Testis (tissue), 3 donors: Measurements from ENCODE around the gene PIP5K1B. TPM values are rescaled to one million over a fixed set of nuclear protein-coding genes. Genes with fewer than 3 reads are reported as not detected.

Experiments used
- DNase-seq: peaks from one replicate; pipeline ENCODE4 v3.0.0-alpha.2; 2019
- H3K27ac ChIP-seq, 2 donors: fragments of 200-600 bp; sonication (generic); one replicate each; pipeline ENCODE4 v1.5.1; 2019
- H3K27me3 ChIP-seq: fragments of 200-600 bp; sonication (generic); one replicate; pipeline ENCODE4 v1.5.1; 2019
- H3K36me3 ChIP-seq: fragments of 200-600 bp; sonication (generic); one replicate; pipeline ENCODE4 v1.5.1; 2017; ENCODE audit warnings: low read depth; ENCODE audit errors: missing control alignments
- H3K4me1 ChIP-seq: fragments of 200-600 bp; sonication (generic); one replicate; pipeline ENCODE4 v1.5.1; 2019
- H3K4me3 ChIP-seq, 2 donors: fragments of 200-600 bp; sonication (generic); one replicate each; pipeline ENCODE4 v1.5.1; 2017 to 2019
- H3K9me3 ChIP-seq: fragments of 200-600 bp; sonication (generic); one replicate; pipeline ENCODE4 v1.5.1; 2017
- POLR2A ChIP-seq: fragments of 450-650 bp; IDR thresholded peaks from one replicate; pipeline ENCODE4 v1.6.1; 2017; ENCODE audit warnings: antibody characterized with exemption, mild to moderate bottlenecking, moderate library complexity
- WGBS, 2 donors: methylation state at CpG; one replicate each; pipeline ENCODE4 v1.1.5; 2018; 5-methylcytosine and 5-hydroxymethylcytosine counted together
- intact Hi-C: fragments of 100-400 bp; cut with DNase I; formaldehyde crosslinking; loops from one replicate; pipeline ENCODE4 v1.15.1; 2023; ENCODE audit warnings: low total_unique reads
- polyA plus RNA-seq: library from polyadenylated mRNA; stranded (reverse); fragments of 350-450 nt; fragmentation: Illumina TruSeq; extraction: RNeasy Lipid Tissue Mini Kit (QIAGEN cat#74804); gene quantifications from one replicate; pipeline ENCODE4 v1.2.3, GENCODE V29; 2014; ENCODE audit warnings: low read depth, low replicate concordance; ENCODE audit not compliant: insufficient read depth
- total RNA-seq, 2 donors: library from RNA; depleted of rRNA; stranded (reverse); fragments of >200 nt; gene quantifications; one replicate each; pipeline ENCODE4 v1.2.3, GENCODE V29; 2016
- TF ChIP-seq, protein P1 (sequence below), 3 experiments: fragments of 450-650 bp in 2 of 3; fragments of 200-600 bp in 1 of 3; sonication (generic) in 1 of 3; IDR thresholded peaks; one replicate each; pipeline ENCODE4 v1.5.1; 2016 to 2019; ENCODE audit warnings: antibody characterized with exemption in 3 of 3, mild to moderate bottlenecking in 2 of 3, moderate library complexity in 1 of 3

The PIP5K1B gene
- total and polyA plus RNA-seq, 3 donors from 2014 or later: 53.6 to 70.5 (median 66.9) TPM

DNA sequence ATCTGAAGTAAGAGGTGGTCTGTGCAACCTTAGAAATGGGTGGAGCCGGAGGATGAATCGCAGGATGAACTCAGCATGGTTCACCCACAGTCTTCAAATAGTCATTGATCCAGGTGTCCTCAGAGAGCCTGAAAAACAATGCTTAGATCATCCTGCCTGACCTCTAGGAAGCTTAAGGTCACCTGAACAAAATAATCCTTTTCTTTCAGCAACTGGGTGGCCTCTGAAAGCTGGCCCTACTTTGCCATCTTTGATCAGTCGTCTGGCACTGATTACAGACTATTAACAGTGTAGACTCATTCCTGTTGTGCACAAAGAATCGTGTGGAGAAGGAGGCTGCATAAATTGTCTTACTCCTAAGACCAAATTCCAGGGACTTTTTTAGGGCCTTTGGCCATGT lies 50.7 kb downstream of the PIP5K1B start:
- no peaks in the 10 kb centered on the region for H3K36me3 ChIP-seq
- no peak overlapping the region for H3K4me3 ChIP-seq
- no peaks in the 10 kb centered on the region for H3K4me1 ChIP-seq
- intact Hi-C loops: no loop called here
- 67 to 68% methylated on average over 4 of the region's 4 CpGs for WGBS, 2 donors
- no peak for TF ChIP-seq POLR2A
- TF ChIP-seq, protein P1, sequence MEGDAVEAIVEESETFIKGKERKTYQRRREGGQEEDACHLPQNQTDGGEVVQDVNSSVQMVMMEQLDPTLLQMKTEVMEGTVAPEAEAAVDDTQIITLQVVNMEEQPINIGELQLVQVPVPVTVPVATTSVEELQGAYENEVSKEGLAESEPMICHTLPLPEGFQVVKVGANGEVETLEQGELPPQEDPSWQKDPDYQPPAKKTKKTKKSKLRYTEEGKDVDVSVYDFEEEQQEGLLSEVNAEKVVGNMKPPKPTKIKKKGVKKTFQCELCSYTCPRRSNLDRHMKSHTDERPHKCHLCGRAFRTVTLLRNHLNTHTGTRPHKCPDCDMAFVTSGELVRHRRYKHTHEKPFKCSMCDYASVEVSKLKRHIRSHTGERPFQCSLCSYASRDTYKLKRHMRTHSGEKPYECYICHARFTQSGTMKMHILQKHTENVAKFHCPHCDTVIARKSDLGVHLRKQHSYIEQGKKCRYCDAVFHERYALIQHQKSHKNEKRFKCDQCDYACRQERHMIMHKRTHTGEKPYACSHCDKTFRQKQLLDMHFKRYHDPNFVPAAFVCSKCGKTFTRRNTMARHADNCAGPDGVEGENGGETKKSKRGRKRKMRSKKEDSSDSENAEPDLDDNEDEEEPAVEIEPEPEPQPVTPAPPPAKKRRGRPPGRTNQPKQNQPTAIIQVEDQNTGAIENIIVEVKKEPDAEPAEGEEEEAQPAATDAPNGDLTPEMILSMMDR (IDR thresholded peaks at IDR 0.05): no peak
- H3K27ac ChIP-seq: no peak overlapping the region
- no peaks in the 10 kb centered on the region for H3K27me3 ChIP-seq
- H3K9me3 ChIP-seq: no peaks in the 10 kb centered on the region
- DNase-seq: no peak

DNA sequence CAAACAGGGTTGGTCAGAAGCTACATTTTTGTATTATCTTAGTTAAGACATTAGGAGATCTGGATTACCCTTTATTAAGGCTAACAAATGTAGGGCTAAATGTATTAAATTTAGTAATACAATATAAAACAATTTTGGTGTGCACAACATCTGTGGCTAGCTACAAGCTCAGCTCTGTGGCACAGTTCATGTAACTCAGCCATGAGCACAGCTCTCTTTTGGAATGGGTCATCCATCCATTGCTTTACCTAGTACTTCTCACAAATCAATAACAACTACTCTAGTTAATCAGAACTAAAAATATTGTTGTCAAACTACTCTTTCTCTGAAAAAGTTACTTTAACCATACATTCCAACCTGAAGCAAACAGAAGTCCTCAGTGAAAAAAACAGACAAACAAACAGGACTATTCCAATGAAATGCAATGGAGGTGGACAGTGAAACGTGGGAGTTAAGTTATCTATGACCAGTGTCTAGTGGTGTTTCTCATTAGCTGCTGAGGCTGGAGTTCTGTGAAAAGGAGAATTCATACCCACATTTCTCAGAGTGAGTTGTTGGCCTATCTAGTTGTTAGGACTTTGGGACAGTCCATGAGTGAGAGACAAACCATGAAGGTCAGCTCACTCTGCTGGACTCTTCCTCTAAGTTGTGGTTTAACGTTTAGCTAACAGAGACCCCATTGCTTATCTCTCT lies 55.1 kb downstream of the PIP5K1B start:
- Histone ChIP-seq H3K9me3 (no peaks in the 10 kb centered on the region), H3K4me3 (no peak overlapping the region), H3K36me3 (no peaks in the 10 kb centered on the region), H3K27ac (no peak overlapping the region), H3K4me1 (no peaks in the 10 kb centered on the region), H3K27me3 (no peaks in the 10 kb centered on the region)
- no peak for TF ChIP-seq POLR2A
- TF ChIP-seq, protein P1 (IDR thresholded peaks at IDR 0.05): no peak
- WGBS, 2 donors: 76 to 84% methylated on average over 2 of the region's 2 CpGs
- intact Hi-C loops: no loop called here
- no peak for DNase-seq

DNA sequence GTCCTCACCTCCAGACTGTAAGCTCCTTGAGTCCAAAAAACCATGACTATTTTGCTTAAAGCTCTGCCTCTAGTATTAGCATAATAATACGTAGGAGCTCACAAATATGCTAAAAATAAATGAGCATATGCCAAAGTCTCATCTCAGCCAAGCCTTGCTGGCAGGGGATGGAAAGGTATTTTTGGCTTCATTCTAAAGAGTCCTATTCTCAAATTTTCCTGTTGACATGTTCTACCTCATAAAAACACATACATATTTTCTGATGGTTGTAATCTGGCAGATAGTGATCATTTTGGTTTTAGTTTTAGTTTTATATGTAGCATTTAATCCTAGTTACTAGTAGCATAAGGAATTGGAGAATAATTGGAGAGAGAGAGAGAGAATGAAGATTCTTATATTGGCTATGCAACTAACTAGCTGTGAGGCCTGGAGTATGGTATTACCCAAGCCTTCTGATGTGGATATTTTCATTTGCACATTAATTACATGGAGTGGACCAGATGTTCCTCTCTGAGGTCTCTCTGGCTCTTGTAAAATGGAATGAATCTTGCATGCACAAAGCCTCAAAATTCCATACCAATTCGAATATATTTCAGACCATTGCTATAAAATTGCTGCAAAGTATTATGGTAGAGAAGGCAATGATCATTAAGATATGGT lies 55.8 kb downstream of the PIP5K1B start:
- Histone ChIP-seq H3K4me1 (no peaks in the 10 kb centered on the region), H3K27ac (no peak overlapping the region), H3K36me3 (no peaks in the 10 kb centered on the region), H3K9me3 (no peaks in the 10 kb centered on the region), H3K27me3 (no peaks in the 10 kb centered on the region), H3K4me3 (no peak overlapping the region)
- intact Hi-C loops: no loop called here
- DNase-seq: no peak
- 42 to 44% methylated on average over 2 of the region's 2 CpGs for WGBS, 2 donors
- TF ChIP-seq POLR2A: no peak
- TF ChIP-seq, protein P1 (IDR thresholded peaks at IDR 0.05): no peak

DNA sequence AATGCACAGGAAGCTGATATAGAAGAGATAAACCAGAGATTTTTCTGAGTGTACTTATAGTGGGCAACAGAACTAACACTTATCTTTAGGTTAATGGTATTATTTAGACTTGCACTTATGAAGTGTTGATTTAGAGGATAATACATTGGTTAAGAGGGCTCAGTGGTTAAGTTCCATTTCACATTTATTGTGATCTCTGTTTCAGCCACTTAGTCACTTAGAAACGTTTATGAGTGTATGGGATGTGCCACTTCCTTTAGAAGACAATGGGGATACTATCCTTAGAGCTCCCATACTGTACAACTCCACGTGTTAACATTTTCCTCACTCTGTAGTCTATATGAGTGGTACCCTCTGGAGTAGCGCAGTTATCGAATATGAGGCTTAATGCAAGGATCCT lies 57.5 kb downstream of the PIP5K1B start:
- Histone ChIP-seq H3K36me3 (no peaks in the 10 kb centered on the region), H3K9me3 (no peaks in the 10 kb centered on the region), H3K27me3 (no peaks in the 10 kb centered on the region), H3K4me1 (no peaks in the 10 kb centered on the region), H3K27ac (no peak overlapping the region), H3K4me3 (no peak overlapping the region)
- DNase-seq: no peak
- TF ChIP-seq, protein P1 (IDR thresholded peaks at IDR 0.05): no peak
- no peak for TF ChIP-seq POLR2A
- 72 to 73% methylated on average over 4 of the region's 4 CpGs for WGBS, 2 donors
- intact Hi-C loops: no loop called here
